Activated naive CD8-positive, alpha-beta T cell (primary cell): ENCODE results near the gene KCNH4.
"Not testable (repeated sequence)": the region's sequence is repeated elsewhere in the genome, so short reads cannot be mapped to it uniquely, and the experiment has no call there.

ENCODE experiments used
- H3K27ac Mint-ChIP-seq: one replicate; pipeline ENCODE4 v1.8.0; 2021; ENCODE audit warnings: mixed read lengths
- H3K27me3 Mint-ChIP-seq: one replicate; pipeline ENCODE4 v1.8.0; 2021; ENCODE audit warnings: mixed read lengths
- H3K36me3 Mint-ChIP-seq: one replicate; pipeline ENCODE4 v1.8.0; 2021; ENCODE audit warnings: mixed read lengths
- H3K4me1 Mint-ChIP-seq: one replicate; pipeline ENCODE4 v1.8.0; 2021; ENCODE audit warnings: low read depth, mixed read lengths
- H3K4me3 Mint-ChIP-seq: one replicate; pipeline ENCODE4 v1.8.0; 2021; ENCODE audit warnings: mild to moderate bottlenecking, mixed read lengths
- H3K9me3 Mint-ChIP-seq: one replicate; pipeline ENCODE4 v1.8.0; 2021; ENCODE audit warnings: low read depth, mixed read lengths

KCNH4 gene

DNA sequence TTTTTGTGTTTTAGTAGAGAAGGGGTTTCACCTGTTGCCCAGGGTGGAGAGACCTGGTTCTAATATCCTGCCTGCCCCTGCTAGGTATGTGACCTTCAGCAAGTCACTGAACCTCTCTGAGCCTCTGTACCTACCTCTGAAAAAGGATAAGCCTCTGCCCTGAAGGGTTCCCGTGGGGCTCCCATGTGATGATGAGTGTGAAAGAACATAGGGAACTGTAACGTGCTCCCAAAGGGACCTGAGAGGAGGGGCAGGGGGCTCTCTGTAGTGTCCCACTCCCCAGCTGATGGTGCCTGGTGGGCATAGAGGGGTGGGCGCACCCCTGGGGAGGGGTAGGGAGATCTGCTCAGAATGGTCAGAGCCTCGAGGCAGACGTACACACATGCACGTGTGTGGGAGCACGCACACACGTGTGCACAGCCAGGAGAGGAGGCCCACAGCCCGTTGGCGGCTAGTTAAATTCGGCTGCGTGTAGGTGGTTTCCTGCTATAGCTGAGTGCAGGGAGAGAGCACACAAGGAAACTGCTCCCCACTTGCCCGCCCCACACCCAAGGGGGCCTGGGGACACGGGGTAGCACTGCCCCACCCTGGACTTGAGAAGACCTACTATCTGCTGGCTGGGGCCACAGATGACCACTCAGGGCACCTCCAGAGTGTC, 6.7 kb downstream of the KCNH4 start:
- Mint-ChIP-seq H3K36me3 (peaks cover 5% of the 10 kb centered on the region), H3K27ac (no peak overlapping the region), H3K9me3 (no peaks in the 10 kb centered on the region), H3K27me3 (peaks cover 2% of the 10 kb centered on the region), H3K4me1 (peaks cover 7% of the 10 kb centered on the region), H3K4me3 (no peak overlapping the region)

- Mint-ChIP-seq H3K36me3 (no peaks in the 10 kb centered on the region), H3K27ac (no peak overlapping the region), H3K4me1 (no peaks in the 10 kb centered on the region), H3K27me3 (no peaks in the 10 kb centered on the region), H3K4me3 (no peak overlapping the region), H3K9me3 (no peaks in the 10 kb centered on the region)
Observed at GRCh38 chr17:42171831-42172230, 9.1 kb downstream of the KCNH4 start.

DNA sequence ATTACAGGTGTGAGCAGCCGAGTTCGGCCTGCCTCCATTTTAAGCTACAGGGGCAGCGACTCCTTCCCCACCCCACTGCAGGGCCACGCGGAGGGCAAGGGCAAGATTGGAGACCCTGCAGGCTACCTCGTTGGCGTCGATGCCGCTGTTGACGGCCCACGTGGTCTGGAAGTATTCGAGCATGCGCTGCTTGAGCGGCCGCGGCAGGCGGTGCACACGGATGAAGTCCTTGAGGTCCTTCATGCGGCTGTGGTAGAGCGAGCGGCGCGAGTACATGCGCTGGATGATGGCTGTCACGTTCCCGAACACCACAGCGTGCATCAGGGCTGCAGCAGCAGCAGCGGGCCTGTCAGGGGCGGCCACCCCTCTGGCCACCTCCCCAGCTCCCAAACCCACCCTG, 11.6 kb downstream of the KCNH4 start:
- H3K27me3 Mint-ChIP-seq: no peaks in the 10 kb centered on the region
- no peaks in the 10 kb centered on the region for H3K9me3 Mint-ChIP-seq
- H3K27ac Mint-ChIP-seq: no peak overlapping the region
- no peaks in the 10 kb centered on the region for H3K36me3 Mint-ChIP-seq
- no peaks in the 10 kb centered on the region for H3K4me1 Mint-ChIP-seq
- no peak overlapping the region for H3K4me3 Mint-ChIP-seq

DNA sequence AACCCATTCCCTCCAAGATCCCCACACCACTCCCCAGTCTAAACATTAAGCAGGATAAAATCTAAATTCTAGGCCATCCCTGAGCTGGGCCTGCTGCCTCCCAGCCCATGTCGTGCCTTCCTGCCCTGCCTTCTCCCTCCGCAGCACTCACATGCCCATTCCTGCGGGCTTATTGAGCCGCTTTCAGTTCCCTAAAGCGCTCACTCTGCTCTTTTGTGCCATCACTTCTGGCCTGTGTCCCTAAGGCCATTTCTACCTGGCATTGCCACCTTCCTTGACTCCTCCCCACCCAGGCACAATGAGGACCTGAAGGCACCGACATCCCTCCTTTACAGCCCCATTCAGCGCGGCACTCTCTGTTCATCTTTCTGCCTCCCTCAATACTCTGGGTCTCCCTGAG, 13.1 kb downstream of the KCNH4 start:
- Mint-ChIP-seq H3K9me3 (no peaks in the 10 kb centered on the region), H3K27me3 (no peaks in the 10 kb centered on the region), H3K4me1 (no peaks in the 10 kb centered on the region), H3K27ac (no peak overlapping the region), H3K4me3 (no peak overlapping the region), H3K36me3 (no peaks in the 10 kb centered on the region)

GRCh38 chr17:42166196-42166763, 14.7 kb downstream of the KCNH4 start:
- no peak overlapping the region for H3K4me3 Mint-ChIP-seq

GRCh38 chr17:42165751-42166150, 15.2 kb downstream of the KCNH4 start:
- Mint-ChIP-seq H3K4me3 (no peak overlapping the region), H3K27me3 (no peaks in the 10 kb centered on the region), H3K4me1 (no peaks in the 10 kb centered on the region), H3K36me3 (no peaks in the 10 kb centered on the region), H3K27ac (no peak overlapping the region), H3K9me3 (no peaks in the 10 kb centered on the region)

More at GRCh38 chr17:42166196-42166763, 14.7 kb downstream of the KCNH4 start:
- Mint-ChIP-seq H3K36me3 (no peaks in the 10 kb centered on the region), H3K27me3 (no peaks in the 10 kb centered on the region), H3K27ac (no peak overlapping the region), H3K9me3 (no peaks in the 10 kb centered on the region), H3K4me1 (no peaks in the 10 kb centered on the region)

- H3K9me3 Mint-ChIP-seq: no peaks in the 10 kb centered on the region
- H3K36me3 Mint-ChIP-seq: no peaks in the 10 kb centered on the region
- no peaks in the 10 kb centered on the region for H3K4me1 Mint-ChIP-seq
- no peak overlapping the region for H3K27ac Mint-ChIP-seq
- no peak overlapping the region for H3K4me3 Mint-ChIP-seq
- no peaks in the 10 kb centered on the region for H3K27me3 Mint-ChIP-seq
Observed at GRCh38 chr17:42163696-42164407, 17.1 kb downstream of the KCNH4 start.

DNA sequence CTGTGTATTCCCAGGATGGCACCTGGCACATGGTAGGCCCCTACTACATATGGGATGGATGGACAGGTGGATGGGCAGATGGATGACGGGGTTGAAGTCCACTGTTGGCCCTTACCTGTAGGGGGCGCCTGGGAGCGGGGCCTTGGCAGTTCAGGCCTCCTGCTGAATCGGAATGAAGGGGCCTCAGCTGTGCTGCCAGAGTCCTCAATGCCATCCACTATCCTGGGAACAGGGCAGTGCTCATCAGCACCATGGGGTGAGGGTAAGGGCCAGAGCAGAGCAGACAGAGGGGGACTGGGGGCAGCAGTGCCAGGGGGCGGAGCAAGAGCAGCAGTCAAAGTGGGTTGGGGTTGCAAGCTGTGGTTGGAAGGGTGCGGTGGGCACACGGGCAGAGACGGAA, 17.8 kb downstream of the KCNH4 start:
- H3K36me3 Mint-ChIP-seq: no peaks in the 10 kb centered on the region
- no peak overlapping the region for H3K27ac Mint-ChIP-seq
- no peaks in the 10 kb centered on the region for H3K27me3 Mint-ChIP-seq
- H3K4me1 Mint-ChIP-seq: no peaks in the 10 kb centered on the region
- no peaks in the 10 kb centered on the region for H3K9me3 Mint-ChIP-seq
- H3K4me3 Mint-ChIP-seq: no peak overlapping the region

- no peaks in the 10 kb centered on the region for H3K9me3 Mint-ChIP-seq
- H3K27me3 Mint-ChIP-seq: no peaks in the 10 kb centered on the region
- H3K4me1 Mint-ChIP-seq: peaks cover 3% of the 10 kb centered on the region
- no peak overlapping the region for H3K27ac Mint-ChIP-seq
- no peaks in the 10 kb centered on the region for H3K36me3 Mint-ChIP-seq
- no peak overlapping the region for H3K4me3 Mint-ChIP-seq
Observed at GRCh38 chr17:42160531-42160910, 20.4 kb downstream of the KCNH4 start.

DNA sequence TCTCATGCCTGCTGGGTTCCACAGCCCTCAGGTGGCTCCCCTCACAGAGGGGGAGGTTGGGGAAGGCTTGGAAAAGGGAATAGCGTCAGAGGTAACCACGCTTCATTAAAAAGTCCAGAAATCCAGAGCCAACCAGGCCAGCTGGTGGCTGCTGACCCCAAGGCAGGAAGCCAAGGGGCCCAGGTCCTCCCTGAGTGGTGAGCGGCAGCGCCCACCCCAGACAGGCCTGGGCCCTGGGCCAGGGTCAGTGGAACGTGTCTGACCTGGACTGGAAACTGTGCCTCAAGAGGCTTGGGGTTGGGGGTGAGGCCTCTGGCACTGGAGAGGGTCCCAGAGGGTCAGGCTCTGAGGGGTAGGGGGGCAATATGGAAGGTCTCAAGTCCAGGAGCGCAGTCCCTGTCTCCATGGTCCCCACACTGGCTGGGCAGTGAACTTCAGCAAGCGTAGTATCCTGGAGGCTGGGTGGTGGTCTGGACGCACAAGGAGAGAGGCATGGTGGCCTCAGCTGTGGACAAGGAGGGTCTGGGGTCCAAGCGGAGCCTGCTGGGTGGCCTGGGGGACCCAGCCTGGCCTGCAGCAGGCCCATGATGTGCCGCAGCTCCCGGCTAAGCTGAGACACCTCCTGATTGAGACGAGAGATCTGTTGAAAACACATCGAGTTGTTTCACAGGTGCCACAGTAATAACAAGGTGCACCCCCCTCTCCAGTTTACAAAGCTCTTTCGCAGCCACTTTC, 21.0 kb downstream of the KCNH4 start:
- Mint-ChIP-seq H3K4me3 (no peak overlapping the region), H3K9me3 (no peaks in the 10 kb centered on the region), H3K27me3 (no peaks in the 10 kb centered on the region), H3K4me1 (peaks cover 3% of the 10 kb centered on the region), H3K27ac (no peak overlapping the region), H3K36me3 (no peaks in the 10 kb centered on the region)

DNA sequence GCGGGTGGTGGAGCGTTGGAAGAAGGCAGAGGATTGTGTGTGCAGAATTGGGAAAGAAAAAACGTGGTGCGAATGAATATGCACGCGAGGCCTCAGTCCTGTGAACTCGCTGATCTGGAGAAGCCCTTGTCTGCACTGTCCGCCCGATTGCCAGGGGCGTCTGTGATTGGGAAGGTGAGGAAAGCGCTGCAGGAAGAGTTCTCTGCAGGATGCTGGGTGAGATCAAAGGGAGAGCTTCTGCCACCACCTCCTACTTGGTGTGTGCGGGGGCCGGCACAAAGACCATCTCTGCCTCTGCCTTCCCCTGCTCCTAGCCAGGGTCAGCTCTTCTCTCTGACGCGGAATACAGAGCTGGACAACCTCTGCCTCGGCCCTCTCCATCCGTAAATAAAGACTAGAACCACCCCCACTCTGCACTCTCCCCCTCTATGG, 25.3 kb downstream of the KCNH4 start:
- Mint-ChIP-seq H3K4me3 (peak overlapping the region; percentile 94), H3K27ac (no peak overlapping the region), H3K9me3 (no peaks in the 10 kb centered on the region), H3K36me3 (no peaks in the 10 kb centered on the region), H3K4me1 (peaks cover 31% of the 10 kb centered on the region), H3K27me3 (no peaks in the 10 kb centered on the region)

DNA sequence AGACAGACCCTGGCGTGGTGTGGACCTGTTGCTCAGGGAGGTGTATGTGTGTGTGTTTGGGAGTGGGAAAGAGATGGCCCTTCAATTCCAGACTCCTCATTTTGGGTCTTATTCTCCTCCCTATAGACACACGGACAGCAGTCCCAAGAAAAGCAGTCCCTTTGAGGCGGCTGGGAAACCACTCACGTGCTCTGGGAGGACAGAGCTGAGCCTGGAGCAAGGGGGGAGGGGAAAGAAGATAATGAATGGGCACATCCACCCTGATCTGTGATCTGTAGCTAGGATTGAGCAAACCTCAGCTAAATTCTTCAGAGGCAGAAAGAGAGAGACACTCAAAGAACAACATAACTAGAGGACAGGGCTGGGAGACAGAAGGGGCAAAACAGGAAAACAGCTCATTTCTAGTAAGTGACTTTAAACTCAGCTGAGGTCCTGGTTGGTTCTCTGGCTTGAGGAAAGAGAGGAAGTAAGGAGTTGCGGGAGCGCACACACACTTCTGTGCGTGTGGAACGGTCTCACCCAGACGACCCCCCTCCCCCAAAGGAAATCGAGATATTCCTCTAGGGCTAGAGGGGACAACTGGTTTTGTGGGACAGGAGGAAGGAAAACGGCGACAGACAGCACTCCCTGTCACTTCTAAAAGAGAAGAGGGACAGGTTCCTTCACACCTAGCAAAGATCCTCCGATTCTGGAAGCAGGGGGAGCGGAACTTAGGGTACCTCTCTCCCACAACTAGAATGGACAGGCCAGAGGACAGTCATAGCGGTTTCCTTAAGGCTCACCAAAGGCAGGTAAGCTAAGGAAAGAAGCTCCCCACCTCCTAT, 26.8 kb downstream of the KCNH4 start:
- peak overlapping the region; percentile 94 for H3K4me3 Mint-ChIP-seq
- no peaks in the 10 kb centered on the region for H3K27me3 Mint-ChIP-seq
- H3K27ac Mint-ChIP-seq: peak overlapping the region; percentile 79
- H3K36me3 Mint-ChIP-seq: no peaks in the 10 kb centered on the region
- no peaks in the 10 kb centered on the region for H3K9me3 Mint-ChIP-seq
- peaks cover 33% of the 10 kb centered on the region for H3K4me1 Mint-ChIP-seq

GRCh38 chr17:42146911-42147607, 33.9 kb downstream of the KCNH4 start:
- no peaks in the 10 kb centered on the region for H3K9me3 Mint-ChIP-seq
- H3K4me1 Mint-ChIP-seq: peaks cover 40% of the 10 kb centered on the region
- H3K27me3 Mint-ChIP-seq: no peaks in the 10 kb centered on the region
- H3K27ac Mint-ChIP-seq: no peak overlapping the region
- H3K36me3 Mint-ChIP-seq: no peaks in the 10 kb centered on the region
- no peak overlapping the region for H3K4me3 Mint-ChIP-seq

- H3K4me1 Mint-ChIP-seq: peaks cover 36% of the 10 kb centered on the region
- H3K27me3 Mint-ChIP-seq, H3K9me3 Mint-ChIP-seq, H3K4me3 Mint-ChIP-seq, H3K27ac Mint-ChIP-seq, H3K36me3 Mint-ChIP-seq: not testable (repeated sequence)
Observed at GRCh38 chr17:42143138-42143537, 37.8 kb downstream of the KCNH4 start.
